Measurements from ENCODE around the gene NACC2. TPM values are rescaled to one million over a fixed set of nuclear protein-coding genes. Genes with fewer than 3 reads are reported as not detected.

The NACC2 gene, protein sequence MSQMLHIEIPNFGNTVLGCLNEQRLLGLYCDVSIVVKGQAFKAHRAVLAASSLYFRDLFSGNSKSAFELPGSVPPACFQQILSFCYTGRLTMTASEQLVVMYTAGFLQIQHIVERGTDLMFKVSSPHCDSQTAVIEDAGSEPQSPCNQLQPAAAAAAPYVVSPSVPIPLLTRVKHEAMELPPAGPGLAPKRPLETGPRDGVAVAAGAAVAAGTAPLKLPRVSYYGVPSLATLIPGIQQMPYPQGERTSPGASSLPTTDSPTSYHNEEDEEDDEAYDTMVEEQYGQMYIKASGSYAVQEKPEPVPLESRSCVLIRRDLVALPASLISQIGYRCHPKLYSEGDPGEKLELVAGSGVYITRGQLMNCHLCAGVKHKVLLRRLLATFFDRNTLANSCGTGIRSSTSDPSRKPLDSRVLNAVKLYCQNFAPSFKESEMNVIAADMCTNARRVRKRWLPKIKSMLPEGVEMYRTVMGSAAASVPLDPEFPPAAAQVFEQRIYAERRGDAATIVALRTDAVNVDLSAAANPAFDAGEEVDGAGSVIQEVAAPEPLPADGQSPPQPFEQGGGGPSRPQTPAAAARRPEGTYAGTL
- 25.2 and 26.1 TPM in 2 replicates for total RNA-seq

DNA sequence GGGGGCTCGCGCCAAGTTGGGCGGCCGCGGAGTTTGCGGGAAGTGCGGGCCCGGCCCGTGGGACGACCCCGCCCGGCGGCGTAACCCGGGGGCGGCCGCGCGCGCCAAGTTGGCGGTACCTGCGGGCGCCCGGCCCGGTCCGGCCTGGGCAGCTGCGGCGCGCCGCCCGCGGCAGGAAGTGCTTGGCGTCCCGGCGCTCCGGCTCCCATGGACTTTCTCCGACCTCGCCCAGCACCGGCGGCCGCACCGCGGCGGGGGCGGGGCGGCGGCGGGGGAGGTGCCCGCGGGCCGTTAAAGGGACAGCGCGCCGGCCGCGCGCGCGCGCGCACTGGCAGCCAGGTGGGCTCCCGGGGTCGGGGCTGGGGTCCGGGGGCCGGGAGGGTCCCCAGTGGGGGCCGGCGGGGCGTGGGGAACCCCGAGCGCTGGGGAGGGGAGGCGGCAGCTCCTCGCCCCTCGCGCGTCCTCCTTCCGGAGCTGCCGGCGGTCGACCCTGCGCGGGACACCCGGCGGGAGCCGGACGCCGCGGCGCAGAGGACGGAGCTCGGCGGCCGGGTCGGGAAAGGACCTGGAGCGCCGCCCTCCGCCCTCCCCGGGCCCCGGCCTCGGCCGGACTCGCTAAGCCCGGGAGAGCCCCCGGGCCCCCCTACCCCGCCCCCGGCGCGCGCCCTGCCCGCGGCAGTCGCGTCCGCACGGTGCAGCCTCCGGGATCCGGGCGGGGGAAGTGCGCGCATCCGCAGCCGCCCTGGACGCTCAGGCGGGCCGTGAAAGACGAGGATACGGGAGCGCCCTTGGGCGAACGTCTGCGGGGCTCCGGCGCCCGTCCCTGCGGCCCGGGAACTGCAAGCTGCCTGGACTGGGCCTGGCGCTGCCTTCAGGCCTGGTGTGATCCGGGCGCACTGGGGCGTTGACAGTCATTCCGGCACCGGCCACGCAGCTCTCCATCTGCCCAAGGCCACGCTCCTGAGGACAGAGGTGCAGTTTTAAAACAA, at the start of gene NACC2:
TSS of gene NACC2 (minus strand) at position 220 of the 989 bp plus-strand sequence. CDS start 44,768 bp downstream, outside the sequence.

DNA sequence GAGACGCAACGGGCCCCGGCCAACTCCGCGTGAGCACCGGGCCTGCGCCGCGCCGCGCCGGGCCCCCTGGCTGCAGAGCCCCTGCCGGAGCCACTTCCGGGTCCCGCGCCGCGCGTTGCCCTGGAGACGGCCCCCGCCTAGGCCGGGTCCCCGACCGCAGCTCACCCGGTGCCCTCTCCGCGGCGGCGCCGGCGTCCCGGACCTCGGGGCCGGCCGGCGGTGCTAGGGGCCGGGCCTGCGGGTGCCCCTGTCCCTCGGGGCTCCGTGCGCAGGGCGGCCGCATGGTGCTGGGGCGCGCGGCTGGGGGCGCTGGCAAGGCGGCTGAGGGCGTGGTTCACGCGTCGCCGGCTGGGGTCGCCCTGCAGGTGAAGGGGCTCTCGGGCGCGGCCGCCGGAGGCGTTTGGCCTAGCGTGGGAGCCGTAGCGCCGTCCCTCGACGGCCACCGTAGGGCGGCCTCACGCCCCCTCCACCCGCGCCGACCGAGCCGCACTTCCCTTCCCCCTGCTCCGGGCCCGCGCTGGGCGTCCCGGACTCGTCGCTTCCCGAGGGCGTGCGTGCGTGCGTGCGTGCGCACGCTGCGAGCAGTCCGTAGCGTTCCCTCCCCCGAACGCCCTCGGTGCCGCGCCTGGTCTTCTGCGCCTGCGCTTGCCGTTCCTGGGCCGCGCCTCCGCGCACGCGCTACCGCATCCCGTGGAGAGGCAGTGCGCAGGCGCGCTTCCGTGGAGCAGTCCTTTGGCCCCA, 23.4 kb upstream of the NACC2 start, which contains the start of gene TMEM250:
TSS of gene TMEM250 (minus strand) at position 556 of the 741 bp plus-strand sequence. CDS start 1,975 bp downstream, outside the sequence.

DNA sequence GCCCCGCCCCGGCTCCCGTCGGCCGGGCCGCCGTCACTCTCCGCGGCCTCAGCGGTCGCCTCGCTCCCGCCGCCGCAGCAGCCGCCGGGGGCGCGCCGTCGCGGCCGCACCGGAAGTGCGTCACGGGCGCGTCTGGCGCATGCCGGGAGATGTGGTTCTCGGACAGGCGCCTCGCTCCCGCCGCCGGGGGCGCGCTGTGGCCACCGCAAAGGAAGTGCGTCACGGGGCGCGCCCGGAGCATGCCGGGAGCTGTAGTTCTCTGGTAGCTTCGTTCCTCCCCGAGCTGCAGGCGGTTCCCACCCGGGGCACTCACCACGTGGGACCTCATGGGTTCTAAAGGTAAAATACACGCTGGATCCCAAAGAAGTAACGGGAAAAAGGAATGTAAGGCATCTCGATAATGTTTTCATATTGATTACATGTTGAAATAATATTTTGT, 133.8 kb downstream of the NACC2 start, which contains the start of gene UBAC1:
TSS of gene UBAC1 (minus strand) at position 97 of the 439 bp plus-strand sequence. CDS start 211 bp downstream, outside the sequence.

Other genes with a start within 250 kb of the NACC2 start
- gene CAMSAP1, start 187.7 kb downstream of the NACC2 start, total RNA-seq: 15.6 and 15.8 TPM in 2 replicates
- 51.9 and 55.0 TPM in 2 replicates for gene UBAC1, start 133.9 kb downstream of the NACC2 start, total RNA-seq
- gene TMEM250, start 23.6 kb upstream of the NACC2 start, total RNA-seq: 67.4 and 75.0 TPM in 2 replicates
- gene LHX3, start 109.8 kb upstream of the NACC2 start, total RNA-seq: not detected in 2 replicates
- 15.5 and 16.2 TPM in 2 replicates for gene QSOX2, start 150.5 kb upstream of the NACC2 start, total RNA-seq
- not detected in 2 replicates for gene CCDC187, start 208.8 kb upstream of the NACC2 start, total RNA-seq
- 17.9 and 19.1 TPM in 2 replicates for gene GPSM1, start 232.2 kb upstream of the NACC2 start, total RNA-seq

Data from mammary microvascular endothelial cell (primary cell).